NCI-H1930 (cell line): ENCODE data around the gene MAPK8IP1.

Experiments used
- DNase-seq, 2 experiments: peaks; one replicate each; lab custom pipeline; 2025; lab: John Stamatoyannopoulos, UW

Gene MAPK8IP1

GRCh38 chr11:45926536-45927331, 41.3 kb downstream of the MAPK8IP1 start:
- DNase-seq = no peak

DNA sequence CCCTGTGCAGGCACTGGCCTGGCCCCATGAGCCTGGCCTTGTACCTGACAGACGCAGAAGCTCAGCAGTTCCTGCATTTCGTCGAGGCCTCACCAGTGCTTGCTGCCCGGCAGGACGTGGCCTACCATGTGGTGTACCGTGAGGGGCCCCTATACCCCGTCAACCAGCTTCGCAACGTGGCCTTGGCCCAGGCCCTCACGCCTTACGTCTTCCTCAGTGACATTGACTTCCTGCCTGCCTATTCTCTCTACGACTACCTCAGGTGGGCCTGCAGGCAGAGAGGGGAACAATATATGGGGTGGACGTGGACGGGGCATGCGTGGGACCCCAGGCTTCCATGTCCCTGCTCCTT, 41.9 kb downstream of the MAPK8IP1 start:
- no peak for DNase-seq

DNA sequence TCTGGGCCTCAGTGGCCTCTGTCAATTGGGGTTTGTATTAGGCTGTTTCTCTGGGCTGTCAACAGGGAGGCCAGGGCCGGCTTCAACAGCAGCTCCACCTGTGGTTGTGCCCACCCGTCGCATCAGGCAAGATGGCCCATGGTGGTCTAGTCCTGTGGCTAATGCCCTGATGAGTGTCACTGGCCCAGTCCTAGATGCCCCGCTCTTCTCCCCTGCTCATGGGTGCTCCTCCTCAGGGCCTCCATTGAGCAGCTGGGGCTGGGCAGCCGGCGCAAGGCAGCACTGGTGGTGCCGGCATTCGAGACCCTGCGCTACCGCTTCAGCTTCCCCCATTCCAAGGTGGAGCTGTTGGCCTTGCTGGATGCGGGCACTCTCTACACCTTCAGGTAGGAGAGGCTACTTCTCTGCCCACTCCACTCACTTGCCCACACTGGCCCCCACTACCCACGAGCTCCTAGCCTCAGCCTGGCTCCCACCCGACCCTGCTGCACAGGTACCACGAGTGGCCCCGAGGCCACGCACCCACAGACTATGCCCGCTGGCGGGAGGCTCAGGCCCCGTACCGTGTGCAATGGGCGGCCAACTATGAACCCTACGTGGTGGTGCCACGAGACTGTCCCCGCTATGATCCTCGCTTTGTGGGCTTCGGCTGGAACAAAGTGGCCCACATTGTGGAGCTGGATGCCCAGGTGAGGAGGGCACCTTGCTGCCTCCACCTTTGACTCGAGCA, 42.4 kb downstream of the MAPK8IP1 start:
- no peak for DNase-seq

- DNase-seq = no peak
These were observed 43.2 kb downstream of the MAPK8IP1 start for GRCh38 chr11:45928535-45929215.

- DNase-seq = no peak
These were observed 44.1 kb downstream of the MAPK8IP1 start for GRCh38 chr11:45929486-45930030.

DNA sequence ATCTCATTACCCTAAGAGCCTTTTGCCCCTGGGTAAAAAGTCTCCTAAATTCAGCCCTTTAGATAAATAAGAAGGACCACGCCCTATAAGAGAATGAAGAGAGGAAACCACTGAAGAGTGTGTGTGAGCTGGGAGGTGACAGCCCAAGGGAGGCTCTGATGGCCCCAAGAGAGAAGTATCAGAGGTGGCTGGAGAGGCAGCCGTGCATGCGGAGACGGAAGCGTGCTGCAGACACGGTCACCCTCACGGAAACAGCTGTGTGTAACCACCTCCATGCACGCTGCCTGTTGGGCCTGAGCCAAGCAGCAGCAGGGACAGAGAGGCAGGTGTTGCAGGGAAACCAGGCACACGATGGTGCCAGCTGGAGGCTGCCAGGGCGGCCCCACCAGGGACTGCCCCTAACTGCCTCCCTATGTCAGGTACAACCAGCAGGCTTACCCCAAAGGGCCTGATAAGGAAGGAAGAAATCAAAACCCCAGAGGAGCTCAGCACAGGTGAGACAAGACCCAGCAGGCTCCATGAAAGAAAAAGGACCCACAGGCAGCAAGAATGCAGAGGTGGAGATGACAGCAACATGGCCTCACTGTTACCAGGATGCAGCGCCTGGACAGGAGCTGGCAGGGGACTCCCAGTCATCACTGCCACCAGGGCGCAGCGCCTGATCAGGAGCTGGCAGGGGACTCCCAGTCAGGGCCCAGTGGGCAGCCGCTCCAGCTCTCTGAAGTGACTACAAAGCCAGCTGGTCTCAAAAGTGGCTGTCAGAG, 44.8 kb downstream of the MAPK8IP1 start:
- DNase-seq = no peak

DNA sequence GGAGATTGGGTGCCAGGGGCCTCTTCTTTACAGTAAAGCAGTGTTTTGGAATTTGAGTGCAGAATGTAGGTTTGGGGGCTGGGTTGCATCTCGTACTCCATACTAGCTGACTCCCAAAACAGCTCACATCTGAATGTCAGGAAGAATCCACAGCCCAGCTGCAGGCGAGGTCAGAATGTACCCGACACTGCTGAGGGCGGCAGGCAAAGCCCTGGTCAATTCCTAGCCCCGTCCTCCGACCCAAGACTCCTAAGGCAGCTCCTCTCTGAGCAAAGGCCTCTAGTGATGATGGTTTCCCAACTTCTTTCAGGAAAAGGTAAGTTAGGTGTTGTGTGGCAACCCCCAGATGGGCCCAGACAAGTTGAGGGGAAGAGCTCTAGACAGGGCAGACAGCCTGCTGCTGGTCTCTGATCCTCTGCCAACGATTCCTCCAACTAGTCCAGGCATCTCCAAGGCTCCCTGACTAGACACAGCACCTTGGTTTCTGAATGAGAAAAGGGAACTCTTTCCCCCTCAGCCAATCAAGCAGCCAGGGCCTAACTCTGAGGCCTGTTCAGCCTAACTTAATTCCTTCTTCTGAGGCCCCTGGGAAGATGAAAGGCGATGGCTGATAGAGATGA, 45.6 kb downstream of the MAPK8IP1 start:
- DNase-seq = no peak

DNA sequence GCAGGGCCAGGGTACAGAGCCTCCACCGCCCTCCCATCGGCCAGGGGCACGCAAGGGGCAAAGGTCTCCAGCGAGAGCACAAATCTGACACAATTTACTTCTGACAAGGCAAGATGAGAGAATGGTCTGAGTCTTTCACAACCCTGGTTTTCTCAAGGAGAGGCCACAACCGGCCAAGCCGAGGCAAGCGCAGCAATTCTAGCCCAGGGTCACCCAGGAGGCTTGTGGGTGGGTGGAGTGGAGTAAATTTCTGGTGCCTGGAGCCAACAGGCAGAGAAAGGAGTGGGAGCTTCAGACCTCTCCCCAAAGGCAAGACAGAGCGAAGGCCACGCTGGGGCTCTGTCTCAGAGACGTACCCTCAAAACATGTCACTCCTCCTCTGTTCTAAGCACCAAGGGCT, 46.3 kb downstream of the MAPK8IP1 start:
- DNase-seq = no peak

- DNase-seq = no peak
These were observed 46.8 kb downstream of the MAPK8IP1 start for GRCh38 chr11:45932217-45932616.

DNA sequence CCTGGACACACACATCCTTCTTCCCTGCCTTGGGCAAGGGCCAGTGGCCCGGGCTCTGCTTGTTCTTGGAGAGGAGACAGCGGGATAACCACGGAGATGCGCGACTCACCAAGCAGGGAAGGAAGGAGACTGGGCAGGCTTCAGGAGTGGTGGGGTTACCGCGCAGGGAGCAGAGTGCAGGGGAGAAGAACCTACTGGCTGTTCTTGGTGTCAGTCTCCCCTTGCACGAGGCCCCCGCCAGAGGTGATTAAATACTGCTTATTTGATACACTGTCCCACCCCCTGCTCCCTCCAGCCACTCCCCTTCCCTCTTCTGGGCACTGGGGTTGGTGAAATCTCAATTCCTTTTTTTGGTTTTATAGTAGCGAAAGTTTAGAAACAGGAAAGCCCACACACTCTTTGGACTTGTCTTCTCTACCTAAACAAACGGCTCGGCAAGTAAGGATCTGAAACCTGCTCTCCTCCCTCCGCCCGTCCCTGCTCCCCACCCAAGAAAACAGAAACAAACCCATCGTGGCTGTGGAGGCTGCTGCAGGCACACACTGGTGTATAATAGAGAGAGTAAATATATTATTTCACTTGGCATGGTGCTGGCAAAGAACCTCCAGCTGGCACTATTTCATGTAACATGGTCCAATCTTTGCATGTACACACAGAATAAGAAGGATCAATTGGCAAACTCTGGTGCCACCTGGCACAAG, 47.8 kb downstream of the MAPK8IP1 start:
- DNase-seq = no peak

DNA sequence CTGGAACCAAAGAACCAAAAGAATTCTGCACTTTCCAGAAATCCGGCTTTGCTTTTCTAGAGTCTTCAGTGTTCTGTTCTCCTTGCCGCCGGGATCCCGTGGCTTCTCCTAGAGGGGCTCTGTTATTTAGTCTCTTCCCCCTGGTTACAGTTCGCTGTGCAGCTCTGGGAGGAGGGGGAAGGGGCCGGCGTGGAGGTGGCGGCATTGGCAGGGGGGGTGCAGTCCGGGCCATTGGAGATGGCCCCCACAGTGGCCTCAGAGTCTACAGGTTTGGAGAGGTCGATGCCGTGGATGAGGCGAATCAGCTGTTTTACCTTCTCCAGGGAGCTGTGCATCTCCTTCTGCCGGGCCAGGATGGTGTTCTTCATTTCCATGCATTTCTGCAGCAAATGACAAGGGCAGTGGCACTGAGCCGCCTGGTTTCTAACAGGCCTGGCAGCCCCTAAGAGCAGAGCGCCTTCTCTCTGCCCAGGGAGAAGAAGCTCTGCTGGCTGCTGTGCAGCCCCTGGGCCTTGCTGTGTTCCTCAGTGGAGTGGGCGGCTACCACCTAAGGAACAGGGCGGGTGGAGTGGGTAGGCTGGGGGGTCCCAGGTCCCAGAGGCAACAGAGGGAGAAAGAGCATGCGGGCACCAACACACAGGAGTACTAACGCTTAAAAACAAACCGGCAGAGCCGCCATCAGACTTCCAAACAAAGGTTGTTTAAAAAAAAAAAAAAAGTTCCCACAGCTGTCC, 48.6 kb downstream of the MAPK8IP1 start:
- DNase-seq = no peak

DNA sequence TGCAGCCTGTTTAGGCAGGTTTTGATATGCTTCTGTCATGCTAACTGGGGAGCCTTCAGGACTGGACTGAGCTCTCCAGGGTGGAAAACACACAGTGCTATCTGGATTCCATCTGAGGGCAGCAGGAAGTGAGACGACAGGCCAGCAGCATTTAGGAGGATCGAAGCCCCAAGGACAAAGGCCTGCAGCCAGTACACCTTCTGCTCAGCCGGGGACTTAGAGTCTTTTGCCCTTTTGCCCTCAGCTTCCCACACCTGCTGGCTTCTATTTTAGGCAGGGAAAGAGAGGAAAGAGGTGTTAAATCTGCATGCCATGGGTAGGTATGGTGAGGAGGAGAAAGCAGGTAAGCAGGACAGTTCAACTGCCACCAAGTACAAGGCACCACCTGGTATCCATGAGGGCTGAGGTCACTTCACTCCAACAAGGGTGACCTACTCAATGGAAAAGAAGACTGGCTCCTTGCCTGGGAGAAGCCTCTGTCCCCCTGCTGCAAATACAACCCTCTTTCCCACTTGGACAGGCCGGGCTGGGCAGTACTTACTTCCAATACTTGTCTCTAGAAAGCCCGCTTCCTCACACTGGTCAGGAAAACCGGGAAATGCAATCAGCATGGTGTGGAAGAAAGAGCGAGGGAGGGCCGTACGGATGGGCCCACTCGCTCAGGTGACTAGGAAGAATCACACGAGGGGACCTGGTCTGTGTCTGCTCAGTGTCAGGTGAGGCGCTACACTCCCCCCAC, 49.3 kb downstream of the MAPK8IP1 start:
- DNase-seq = no peak

DNA sequence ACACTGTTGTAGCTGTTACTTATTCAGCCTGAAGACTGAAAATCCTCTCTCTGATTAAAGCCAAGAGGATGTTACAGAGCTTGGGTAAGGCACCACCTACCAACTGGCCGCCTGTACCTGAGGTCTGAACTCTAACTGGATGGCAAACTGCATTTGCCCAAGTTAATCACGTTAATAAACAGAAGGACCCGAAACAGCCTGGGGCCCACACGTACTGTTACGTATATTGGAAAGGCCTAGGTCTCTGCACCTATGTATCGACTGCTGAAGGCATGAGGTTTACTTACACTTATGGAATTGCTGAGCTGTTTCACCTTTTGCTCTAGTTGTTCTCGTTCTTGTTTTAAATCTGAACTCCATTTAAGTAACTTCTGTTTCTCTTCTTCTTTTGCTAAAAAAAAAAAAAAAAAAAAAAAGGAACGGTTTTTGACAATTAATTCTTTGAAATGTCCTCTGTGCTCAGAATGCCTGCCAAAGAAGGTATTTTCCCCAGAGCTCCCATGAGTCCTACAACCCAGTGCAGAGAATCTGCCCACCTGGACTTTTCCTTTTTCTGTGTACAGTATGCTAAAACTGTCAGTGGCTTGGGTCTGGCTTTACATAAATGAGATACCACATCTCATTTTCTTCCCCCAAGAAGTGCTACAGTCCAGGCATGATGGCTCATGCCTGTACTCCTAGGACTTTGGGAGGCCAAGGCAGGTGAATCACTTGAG, 50.1 kb downstream of the MAPK8IP1 start:
- no peak for DNase-seq

DNA sequence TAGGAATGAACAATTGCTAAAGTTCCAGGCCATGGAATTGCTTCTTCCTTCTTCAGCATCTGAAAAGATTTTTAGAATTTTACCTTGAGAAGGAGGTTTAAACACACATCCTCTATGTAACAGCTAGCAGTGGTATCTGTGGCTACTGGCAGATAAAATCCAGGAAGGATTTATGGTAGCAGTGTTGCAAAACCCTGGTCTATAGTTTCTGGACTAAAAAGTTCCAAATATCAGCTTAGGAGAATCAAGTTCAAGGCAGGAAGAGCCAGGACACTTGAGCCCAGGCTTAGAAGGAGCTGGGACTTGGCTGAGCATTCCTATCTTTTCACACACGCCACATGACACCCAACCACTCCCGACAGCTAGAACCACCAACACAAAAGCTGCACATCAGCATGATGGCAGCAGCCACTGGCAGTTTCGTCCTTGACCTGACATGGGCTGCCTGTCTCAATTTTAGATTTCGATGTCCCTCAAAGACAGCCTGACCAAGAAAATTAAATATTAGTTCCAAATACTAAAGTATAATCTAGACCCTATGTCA, 51.1 kb downstream of the MAPK8IP1 start:
- no peak for DNase-seq

- no peak for DNase-seq
These were observed 52.5 kb downstream of the MAPK8IP1 start for GRCh38 chr11:45937916-45938315.

DNA sequence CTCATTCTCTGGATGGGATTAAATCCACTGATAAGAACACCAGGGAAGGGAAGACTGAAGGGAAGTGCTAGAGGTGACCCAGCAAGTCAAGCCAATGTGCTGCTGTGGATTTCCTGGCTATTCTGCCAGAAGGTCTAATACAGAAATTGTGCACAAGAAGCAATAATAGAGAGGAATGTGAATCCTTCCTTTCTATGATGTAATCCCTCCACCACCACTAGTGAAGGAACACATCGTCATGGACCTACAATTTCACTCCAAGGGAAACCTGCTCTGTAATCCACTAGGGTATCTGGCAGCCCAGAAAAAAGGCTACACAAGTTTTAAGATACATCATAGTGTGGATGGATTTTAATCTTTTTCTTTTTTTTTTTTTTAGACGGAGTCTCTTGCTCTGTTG, 54.4 kb downstream of the MAPK8IP1 start:
- no peak for DNase-seq

- DNase-seq = no peak
These were observed 55.8 kb downstream of the MAPK8IP1 start for GRCh38 chr11:45941285-45941684.

- no peak for DNase-seq
These were observed 56.9 kb downstream of the MAPK8IP1 start for GRCh38 chr11:45942381-45942780.
